Cardiac fibroblast (primary cell): ENCODE results near the gene UPK1B.
"Not testable (repeated sequence)": the region's sequence is repeated elsewhere in the genome, so short reads cannot be mapped to it uniquely, and the experiment has no call there.

Experiments used
- DNase-seq, 2 donors: peaks; one replicate each; pipeline versions ENCODE4 v3.0.0 to v3.0.0-alpha.2; 2010; ENCODE audit warnings: low read depth in 2 of 2
- H3K4me3 ChIP-seq, 2 donors: replicated peaks in 1 of 2; 1 replicate in 1 of 2; 2 replicates in 1 of 2; pipeline ENCODE4 v1.5.1; 2011; ENCODE audit warnings: low read depth in 2 of 2, low read length in 2 of 2, mild to moderate bottlenecking in 2 of 2, moderate library complexity in 1 of 2
- TF ChIP-seq, protein P1 (sequence below): IDR thresholded peaks from one replicate; pipeline ENCODE4 v1.5.1; 2011; ENCODE audit warnings: low read depth, mild to moderate bottlenecking, low read length, inconsistent platforms

Gene UPK1B

DNA sequence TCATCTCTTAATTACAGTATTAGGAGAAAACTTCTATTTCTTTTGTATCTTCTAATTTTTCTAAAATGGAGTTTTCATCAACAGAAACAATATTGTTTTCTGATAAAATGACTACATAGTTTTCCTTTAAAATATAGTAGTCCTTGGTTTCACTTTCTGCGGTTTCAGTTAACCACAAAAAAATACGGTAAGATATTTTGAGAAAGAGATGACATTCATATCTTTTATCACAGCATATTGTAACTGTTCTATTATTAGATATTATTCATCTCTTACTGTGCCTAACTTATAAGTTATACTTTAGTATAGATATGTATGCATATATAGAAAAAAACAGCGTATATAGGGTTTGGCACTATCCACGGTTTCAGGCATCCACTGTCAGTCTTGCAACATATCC is 65.0 kb downstream of the UPK1B start:
- peak in 1 of 2 donors; percentile 24 for DNase-seq
- H3K4me3 ChIP-seq = peak overlapping the region; percentile 11 to 75
- TF ChIP-seq, protein P1, sequence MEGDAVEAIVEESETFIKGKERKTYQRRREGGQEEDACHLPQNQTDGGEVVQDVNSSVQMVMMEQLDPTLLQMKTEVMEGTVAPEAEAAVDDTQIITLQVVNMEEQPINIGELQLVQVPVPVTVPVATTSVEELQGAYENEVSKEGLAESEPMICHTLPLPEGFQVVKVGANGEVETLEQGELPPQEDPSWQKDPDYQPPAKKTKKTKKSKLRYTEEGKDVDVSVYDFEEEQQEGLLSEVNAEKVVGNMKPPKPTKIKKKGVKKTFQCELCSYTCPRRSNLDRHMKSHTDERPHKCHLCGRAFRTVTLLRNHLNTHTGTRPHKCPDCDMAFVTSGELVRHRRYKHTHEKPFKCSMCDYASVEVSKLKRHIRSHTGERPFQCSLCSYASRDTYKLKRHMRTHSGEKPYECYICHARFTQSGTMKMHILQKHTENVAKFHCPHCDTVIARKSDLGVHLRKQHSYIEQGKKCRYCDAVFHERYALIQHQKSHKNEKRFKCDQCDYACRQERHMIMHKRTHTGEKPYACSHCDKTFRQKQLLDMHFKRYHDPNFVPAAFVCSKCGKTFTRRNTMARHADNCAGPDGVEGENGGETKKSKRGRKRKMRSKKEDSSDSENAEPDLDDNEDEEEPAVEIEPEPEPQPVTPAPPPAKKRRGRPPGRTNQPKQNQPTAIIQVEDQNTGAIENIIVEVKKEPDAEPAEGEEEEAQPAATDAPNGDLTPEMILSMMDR = no peak

- TF ChIP-seq, protein P1 = no peak
- peak in 1 of 2 donors; percentile 11 for DNase-seq
- peak overlapping the region; percentile 63 to 75 for H3K4me3 ChIP-seq
These were observed 65.9 kb downstream of the UPK1B start for GRCh38 chr3:119239206-119239820.

- TF ChIP-seq, protein P1 = no peak
- H3K4me3 ChIP-seq = peak overlapping the region; percentile 63 to 75
- peak in 1 of 2 donors; percentile 19 for DNase-seq
These were observed 66.7 kb downstream of the UPK1B start for GRCh38 chr3:119240101-119240590.

DNA sequence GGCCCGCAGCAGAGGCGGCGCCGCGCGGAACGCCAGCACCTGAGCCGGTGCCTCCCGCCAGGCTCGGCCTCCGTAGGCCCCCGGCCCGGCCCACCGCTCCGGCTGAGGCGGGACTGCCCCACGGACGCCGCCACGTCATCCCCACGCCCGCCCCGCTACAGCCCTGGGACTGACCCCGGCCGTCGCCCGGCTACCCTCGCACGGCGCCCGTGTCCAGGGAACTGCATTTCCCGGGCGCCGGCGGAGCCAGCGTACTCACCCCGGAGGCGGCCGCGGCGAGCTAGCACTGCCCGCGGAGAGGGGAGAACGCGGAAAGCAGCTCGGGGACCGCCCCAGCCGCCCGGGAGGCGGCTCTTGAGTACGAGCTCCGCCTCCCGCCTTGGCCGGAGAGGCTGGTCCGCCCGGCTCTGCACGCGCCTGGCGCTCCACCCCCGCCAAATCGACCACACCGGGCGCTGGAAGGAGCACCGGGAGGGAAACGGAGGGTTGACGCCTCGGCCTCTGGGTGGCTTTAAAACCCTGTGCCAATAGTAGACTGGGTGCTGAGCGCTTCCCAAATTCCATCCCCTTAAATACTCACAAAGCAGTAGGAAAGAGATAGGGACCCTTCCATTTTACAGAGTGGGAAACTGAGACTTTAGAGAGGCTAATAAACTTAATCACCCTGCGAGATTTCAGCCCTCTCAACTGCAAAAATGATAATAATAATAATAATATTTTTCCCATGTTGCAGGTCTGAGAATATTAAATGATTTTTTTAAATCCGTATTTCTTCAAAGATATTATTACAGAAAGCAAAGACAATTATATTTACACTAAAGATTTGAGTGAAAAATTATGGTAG is 67.4 kb downstream of the UPK1B start, which contains the start of gene B4GALT4:
TSS of gene B4GALT4 (minus strand) at position 288 of the 844 bp plus-strand sequence. CDS start 10,779 bp downstream, outside the sequence.
- TF ChIP-seq, protein P1 = no peak
- DNase-seq = peak; percentile 85 to 90
- peak within 1 kb of the TSS; percentile 63 to 75 for H3K4me3 ChIP-seq

DNA sequence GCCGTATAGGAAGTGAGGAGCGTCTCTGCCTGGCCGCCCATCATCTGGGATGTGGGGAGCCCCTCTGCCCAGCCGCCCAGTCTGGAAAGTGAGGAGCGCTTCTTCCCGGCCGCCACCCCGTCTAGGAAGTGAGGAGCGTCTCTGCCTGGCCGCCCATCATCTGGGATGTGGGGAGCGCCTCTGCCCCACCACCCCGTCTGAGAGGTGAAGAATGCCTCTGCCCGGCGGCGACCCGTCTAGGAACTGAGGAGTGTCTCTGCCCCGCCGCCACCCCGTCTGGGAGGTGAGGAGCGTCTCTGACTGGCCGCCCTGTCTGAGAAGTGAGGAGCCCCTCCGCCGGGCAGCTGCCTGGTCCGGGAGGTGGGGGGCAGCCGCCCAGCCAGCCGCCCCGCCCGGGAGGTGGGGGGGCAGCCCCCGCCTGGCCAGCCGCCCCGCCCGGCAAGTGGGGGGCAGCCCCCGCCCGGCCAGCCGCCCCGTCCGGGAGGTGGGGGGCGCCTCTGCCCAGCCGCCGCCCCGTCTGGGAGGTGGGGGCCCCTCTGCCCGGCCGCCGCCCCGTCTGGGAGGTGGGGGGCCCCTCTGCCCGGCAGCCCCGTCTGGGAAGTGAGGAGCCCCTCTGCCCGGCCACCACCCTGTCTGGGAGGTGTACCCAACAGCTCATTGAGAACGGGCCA is 69.1 kb downstream of the UPK1B start:
- not testable (repeated sequence) for H3K4me3 ChIP-seq, DNase-seq

DNA sequence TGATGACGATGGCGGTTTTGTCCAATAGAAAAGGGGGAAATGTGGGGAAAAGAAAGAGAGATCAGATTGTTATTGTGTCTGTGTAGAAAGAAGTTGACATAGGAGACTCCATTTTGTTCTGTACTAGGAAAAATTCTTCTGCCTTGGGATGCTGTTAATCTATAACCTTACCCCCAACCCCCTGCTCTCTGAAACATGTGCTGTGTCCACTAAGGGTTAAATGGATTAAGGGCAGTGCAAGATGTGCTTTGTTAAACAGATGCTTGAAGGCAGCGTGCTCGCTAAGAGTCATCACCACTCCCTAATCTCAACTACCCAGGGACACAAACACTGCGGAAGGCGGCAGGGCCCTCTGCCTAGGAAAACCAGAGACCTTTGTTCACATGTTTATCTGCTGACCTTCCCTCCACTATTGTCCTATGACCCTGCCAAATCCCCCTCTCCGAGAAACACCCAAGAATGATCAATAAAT is 69.7 kb downstream of the UPK1B start:
- not testable (repeated sequence) for DNase-seq, H3K4me3 ChIP-seq

- TF ChIP-seq, protein P1 = no peak
- DNase-seq = no peak
- H3K4me3 ChIP-seq = no peak overlapping the region
These were observed 70.3 kb downstream of the UPK1B start for GRCh38 chr3:119243712-119244111.
